ENCODE data around the gene ABT1.

Gene ABT1

GRCh38 chr6:26575494-26575939 lies 21.2 kb upstream of the ABT1 start:
- peak; percentile 67 for FAIRE-seq

GRCh38 chr6:26576407-26576843 lies 20.3 kb upstream of the ABT1 start:
- FAIRE-seq, result no peak

GRCh38 chr6:26576929-26577719 lies 19.6 kb upstream of the ABT1 start:
- peak; percentile 31 for FAIRE-seq

GRCh38 chr6:26577720-26578072 lies 19.1 kb upstream of the ABT1 start:
- no peak for FAIRE-seq

- FAIRE-seq, result no peak
These were observed 18.5 kb upstream of the ABT1 start for GRCh38 chr6:26578279-26578678.

- FAIRE-seq, result no peak
These were observed 18.0 kb upstream of the ABT1 start for GRCh38 chr6:26578741-26579140.

GRCh38 chr6:26581164-26581915 lies 15.4 kb upstream of the ABT1 start:
- no peak for FAIRE-seq

GRCh38 chr6:26588965-26589364 lies 7.8 kb upstream of the ABT1 start:
- FAIRE-seq, result no peak

- no peak for FAIRE-seq
These were observed 4.1 kb upstream of the ABT1 start for GRCh38 chr6:26592649-26593048.

- no peak for FAIRE-seq
These were observed 3.2 kb upstream of the ABT1 start for GRCh38 chr6:26593278-26594130.

GRCh38 chr6:26594131-26594498 lies 2.6 kb upstream of the ABT1 start:
- FAIRE-seq, result no peak

- FAIRE-seq, result peak; percentile 96
These were observed 1.8 kb upstream of the ABT1 start for GRCh38 chr6:26594730-26595632.

- FAIRE-seq, result peak; percentile 92
These were observed 984 bp upstream of the ABT1 start for GRCh38 chr6:26595669-26596269.

- no peak for FAIRE-seq
These were observed 625 bp downstream of the ABT1 start for GRCh38 chr6:26597389-26597766.

- no peak for FAIRE-seq
These were observed 1.1 kb downstream of the ABT1 start for GRCh38 chr6:26597821-26598220.

GRCh38 chr6:26598267-26598666 lies 1.5 kb downstream of the ABT1 start:
- no peak for FAIRE-seq

- FAIRE-seq, result no peak
These were observed 2.4 kb downstream of the ABT1 start for GRCh38 chr6:26599134-26599533.

GRCh38 chr6:26599591-26599990 lies 2.8 kb downstream of the ABT1 start:
- FAIRE-seq, result no peak

GRCh38 chr6:26600759-26601158 lies 4.0 kb downstream of the ABT1 start:
- FAIRE-seq, result no peak

GRCh38 chr6:26602262-26602661 lies 5.5 kb downstream of the ABT1 start:
- FAIRE-seq, result no peak

GRCh38 chr6:26604026-26604425 lies 7.3 kb downstream of the ABT1 start:
- no peak for FAIRE-seq

- no peak for FAIRE-seq
These were observed 8.0 kb downstream of the ABT1 start for GRCh38 chr6:26604797-26605196.

All from G401.6 (cell line).